Measurements from ENCODE around the gene SVEP1.

DNA sequence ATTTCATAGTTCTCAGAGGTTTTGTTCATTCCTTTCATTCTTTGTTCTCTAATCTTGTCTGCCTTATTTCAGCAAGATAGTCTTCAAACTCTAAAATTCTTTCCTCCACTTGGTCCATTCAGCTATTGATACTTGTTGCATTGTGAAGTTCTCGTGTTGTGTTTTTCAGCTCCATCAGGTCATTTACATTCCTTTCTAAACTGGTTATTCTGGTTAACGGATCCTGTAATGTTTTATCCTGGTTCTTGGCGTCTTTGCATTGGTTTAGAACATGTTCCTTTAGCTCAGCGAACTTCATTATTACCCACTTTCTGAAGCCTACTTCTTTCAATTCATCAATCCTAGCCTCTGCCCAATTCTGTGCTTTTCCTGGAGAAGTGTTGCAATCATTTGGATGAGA lies 196.8 kb downstream of the SVEP1 start:
- TF ChIP-seq, protein P1, sequence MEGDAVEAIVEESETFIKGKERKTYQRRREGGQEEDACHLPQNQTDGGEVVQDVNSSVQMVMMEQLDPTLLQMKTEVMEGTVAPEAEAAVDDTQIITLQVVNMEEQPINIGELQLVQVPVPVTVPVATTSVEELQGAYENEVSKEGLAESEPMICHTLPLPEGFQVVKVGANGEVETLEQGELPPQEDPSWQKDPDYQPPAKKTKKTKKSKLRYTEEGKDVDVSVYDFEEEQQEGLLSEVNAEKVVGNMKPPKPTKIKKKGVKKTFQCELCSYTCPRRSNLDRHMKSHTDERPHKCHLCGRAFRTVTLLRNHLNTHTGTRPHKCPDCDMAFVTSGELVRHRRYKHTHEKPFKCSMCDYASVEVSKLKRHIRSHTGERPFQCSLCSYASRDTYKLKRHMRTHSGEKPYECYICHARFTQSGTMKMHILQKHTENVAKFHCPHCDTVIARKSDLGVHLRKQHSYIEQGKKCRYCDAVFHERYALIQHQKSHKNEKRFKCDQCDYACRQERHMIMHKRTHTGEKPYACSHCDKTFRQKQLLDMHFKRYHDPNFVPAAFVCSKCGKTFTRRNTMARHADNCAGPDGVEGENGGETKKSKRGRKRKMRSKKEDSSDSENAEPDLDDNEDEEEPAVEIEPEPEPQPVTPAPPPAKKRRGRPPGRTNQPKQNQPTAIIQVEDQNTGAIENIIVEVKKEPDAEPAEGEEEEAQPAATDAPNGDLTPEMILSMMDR (IDR thresholded peaks at IDR 0.05; ENCODE audit: insufficient read depth, low read length, poor library complexity, severe bottlenecking), result no peak
- no peak for TF ChIP-seq EZH2phosphoT487 (conservative IDR thresholded peaks at IDR 0.05; ENCODE audit: low read length)
